Activated T-helper 1 cell treated with anti-CD3 and anti-CD28 coated beads, Interleukin-2, amount 50 U/mL, for 16 hours (primary cell): ENCODE results near the gene GNAI1.

Source experiments
- DNase-seq, 2 donors: peaks; one replicate each; pipeline ENCODE4 v3.0.0-alpha.2; 2020; ENCODE audit warnings: low read depth in 1 of 2, low spot score in 1 of 2

The GNAI1 gene

DNA sequence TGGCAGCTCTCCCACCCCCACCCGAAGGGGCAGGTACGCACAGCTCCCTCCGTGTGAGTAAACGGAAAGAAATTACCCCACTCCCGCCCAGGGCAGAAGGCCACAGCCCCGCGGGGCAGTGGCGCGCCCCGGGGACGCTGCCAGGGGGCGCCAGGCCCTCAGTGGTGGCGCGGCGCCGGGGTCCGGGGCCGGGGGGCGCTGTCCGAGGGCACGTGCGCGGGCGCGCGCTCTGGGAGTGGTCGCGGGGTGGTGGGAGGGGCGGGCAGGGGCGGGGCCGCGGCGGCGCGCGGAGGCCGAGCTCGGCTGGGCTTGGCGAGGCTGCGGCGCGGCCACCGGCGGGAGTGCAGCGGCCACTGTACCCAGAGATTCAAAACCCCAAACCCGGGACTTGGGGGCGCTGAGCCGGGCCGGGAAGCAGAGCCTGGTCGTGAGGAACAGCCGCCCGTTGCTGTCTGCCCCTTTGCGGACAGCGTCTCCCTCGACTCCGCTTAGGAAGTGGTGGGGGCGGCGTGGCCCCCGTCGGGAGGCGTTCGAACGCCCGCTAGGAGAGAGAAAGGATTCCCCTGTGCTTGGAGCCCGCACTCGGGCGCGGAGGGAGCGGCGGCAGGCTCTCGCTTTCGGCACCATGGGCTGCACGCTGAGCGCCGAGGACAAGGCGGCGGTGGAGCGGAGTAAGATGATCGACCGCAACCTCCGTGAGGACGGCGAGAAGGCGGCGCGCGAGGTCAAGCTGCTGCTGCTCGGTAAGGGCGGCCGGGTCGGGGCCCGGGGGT, at the start of gene GNAI1:
GNAI1 (plus strand) TSS at position 296 of the 773 bp plus-strand sequence; CDS start at position 626, 330 bp downstream.
- no peak for DNase-seq

DNA sequence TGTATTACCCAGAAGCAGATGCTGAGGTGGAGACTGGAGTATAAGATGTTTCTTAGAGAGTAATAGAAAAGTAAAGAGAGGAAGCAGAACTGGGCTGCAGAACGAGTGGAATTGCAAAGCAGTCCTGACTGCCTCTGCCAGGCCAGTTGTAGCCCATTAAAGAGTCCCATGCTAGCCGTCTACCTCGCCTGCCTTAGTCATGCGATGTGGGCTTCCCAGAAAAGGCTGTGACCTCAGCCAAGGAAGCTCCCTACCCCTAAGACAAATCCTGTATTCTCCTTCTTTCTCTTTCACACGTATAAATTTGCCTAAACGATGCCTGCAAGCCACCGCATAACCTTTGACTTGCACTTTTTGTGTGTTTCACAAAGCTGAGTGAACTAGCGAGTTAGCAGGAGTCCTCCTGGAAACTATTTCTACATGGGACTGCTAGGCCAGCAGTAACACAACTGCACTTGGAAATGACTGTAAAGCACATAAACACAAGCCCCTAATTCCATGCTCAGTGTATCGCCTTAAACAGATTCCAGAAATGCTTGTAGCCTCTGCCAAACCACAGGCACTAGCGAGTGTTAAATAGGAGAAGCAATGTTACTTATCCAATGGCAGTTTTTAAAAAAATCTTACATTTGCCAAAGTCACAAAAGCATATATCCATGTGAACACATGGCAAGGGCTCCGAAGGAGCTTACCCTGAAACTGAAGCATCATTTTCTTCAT, 47.4 kb upstream of the GNAI1 start:
- DNase-seq = no peak

GRCh38 chr7:80087771-80088170, 46.9 kb upstream of the GNAI1 start:
- DNase-seq = no peak

DNA sequence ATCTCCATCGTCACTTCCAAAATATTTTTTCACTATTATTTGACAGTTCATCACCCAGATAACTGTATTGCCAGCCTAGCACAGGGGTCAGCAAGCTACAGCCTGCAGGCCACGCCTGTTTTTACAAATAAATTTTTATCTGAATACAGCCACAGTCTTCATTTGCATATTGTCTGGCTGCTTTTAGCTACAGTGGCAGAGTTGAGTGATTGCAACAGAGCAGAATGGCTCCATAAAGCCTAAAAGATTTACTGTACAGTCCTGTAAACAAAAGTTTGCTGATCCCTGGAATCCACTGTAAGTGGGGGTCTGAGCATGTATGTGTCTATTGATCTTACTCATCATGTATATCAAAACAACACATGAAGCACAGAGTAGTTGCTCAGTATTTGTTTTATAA, 45.9 kb upstream of the GNAI1 start:
- no peak for DNase-seq

GRCh38 chr7:80089366-80089765, 45.3 kb upstream of the GNAI1 start:
- DNase-seq = no peak

GRCh38 chr7:80093349-80093748, 41.3 kb upstream of the GNAI1 start:
- no peak for DNase-seq

GRCh38 chr7:80095545-80095944, 39.1 kb upstream of the GNAI1 start:
- DNase-seq = no peak

DNA sequence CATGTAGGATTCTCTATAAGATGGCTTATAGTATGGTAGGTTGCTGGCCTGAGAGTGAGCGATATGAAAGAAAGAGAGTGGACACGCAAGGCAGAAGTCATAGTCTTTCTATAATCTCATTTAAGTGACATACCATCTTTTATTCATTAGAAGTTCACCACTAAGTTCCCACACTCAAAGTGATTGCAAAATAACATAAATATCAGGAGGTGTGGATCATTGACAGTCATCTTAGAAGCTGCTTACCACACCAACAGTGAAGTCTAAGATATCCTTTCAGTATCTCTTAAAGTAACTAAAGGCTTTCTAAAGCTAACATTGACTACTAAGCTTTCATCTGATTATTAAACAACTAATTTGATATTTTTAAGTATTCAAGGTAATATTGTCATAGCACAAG, 36.9 kb upstream of the GNAI1 start:
- DNase-seq = no peak

GRCh38 chr7:80098795-80099194, 35.8 kb upstream of the GNAI1 start:
- DNase-seq = no peak

DNA sequence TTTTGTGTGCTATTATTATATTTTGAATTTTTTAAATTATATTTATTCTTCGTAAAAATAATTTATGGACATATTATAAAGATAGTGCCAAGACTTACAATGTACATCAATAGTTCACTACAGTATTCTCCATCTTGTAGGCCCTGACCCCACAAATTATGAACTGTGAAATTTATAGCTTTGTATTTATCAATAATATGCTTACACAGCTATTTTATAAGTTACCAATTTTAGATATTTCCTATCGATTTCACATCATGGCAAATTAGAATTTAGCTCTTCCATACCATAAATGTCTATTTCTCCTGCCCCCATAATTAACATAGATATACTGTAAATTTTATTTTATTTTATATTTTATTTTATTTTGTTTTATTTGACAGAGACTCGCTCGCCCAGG, 34.4 kb upstream of the GNAI1 start:
- no peak for DNase-seq

- no peak for DNase-seq
Measured at GRCh38 chr7:80105701-80106408, 28.8 kb upstream of the GNAI1 start.

DNA sequence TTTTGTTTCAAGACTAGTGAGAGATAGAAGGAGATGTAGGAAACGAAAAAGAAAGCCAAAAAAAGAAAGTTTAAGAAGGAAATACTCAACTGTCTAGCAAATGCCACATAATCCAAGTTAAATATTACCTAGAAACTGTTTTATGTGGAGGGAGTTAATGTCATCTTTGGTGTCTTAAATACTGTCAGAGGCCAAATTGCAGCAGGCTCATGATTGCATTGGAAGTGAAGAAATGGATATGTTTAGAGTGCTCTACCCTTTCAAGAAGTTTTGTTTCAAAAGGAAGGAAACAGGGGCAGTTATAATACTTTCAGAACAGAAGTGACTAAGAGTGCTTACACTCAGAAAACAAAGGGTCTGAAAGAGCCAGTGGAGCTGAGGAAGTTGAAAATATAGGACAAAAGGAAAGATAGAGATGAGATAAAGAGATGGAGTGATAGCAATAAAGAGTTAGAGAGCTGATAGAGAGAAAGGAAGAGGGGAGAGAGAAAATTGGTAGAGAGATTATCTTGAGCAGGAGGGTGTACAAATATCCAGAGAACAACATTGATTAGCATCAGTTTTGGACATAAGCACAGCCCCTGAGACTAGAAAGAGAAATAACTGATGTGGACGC, 28.0 kb upstream of the GNAI1 start:
- no peak for DNase-seq

DNA sequence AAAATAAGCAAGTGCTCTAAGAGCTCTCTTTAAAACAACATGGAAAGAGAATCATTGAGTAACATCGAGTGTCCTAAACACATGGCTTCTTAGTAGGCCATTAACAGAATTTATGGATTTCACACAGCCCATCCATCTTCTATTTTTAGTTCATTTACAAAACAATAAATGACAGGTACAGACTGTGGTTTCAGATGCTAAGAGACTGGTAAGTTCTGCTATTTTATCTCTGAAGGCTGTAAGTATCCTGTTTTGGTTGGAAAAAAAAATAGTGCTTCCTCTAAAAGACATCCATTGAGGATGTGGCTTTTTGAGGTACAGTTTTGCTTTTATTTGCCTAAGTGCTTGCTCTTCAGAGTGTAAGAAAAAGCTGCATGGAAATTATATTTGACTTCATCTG, 27.4 kb upstream of the GNAI1 start:
- no peak for DNase-seq

DNA sequence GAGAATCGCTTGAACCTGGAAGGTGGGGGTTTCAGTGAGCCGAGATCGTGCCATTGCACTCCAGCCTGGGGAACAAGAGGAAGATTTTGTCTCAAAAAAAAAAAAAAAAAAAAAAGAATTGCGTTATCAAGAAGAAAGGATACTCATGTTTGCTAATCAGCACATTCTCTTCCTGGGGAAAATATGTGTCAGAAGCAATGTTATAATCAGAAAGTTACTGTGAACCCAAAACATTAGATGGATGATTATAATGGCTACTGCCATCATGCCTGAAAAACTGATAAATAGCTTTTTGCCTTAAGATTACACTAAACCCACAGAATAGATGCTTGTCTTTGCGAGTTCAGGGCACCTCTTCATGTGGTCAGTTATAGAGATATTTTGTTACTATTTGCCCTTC, 24.3 kb upstream of the GNAI1 start:
- no peak for DNase-seq

DNA sequence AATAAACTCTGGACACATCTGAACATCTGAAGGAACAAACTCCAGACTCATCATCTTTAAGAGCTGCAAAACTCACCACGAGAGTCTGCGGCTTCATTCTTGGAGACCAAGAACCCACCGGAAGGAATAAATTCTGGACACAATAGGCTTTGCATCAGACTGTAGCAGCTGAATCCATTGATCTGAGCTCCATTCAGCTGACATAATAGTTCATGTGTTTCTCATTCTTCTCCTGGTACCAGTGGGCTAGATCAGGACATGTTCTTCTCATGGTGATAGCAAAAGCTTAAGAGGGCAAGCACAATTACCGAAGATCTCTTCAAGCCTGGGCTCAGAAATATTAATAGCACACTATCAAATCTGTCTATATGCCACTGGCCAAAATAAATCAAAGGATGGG, 20.5 kb upstream of the GNAI1 start:
- no peak for DNase-seq

DNA sequence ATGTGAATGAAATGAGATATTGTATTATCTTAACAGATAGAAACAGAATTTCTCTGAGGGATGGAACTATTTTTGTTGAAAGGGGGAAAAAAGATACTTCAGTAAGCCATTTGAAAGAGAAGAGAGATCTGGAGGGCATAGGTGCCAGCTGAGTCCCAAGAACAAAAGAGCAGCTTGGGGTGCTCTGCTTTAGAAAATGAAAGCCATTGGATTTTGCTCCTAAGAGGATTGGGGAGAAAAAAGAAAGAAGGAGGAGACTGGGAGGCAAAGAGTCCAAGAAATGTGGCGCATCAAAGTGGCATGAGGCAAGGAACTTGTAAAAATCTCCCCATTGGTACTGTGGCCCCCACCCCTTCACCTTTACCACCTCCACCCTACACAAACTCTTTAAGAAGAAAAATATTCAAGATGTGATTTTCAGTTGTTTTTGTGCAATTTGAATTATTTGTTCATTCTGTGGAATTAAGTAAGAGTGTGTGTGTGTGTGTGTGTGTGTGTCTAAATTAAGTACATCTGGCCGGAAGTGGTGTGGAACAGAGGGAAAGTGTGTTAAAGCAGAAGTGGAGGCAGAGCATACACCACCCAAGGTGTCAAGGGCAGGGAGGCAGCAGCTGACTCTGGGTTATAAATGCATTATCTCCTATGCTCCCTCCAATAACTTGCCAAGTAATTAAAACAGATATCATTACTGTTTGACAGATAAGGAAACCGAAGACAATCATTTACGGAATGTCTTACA, 9.9 kb upstream of the GNAI1 start:
- DNase-seq = no peak

GRCh38 chr7:80127412-80128160, 7.0 kb upstream of the GNAI1 start:
- no peak for DNase-seq

GRCh38 chr7:80128918-80129317, 5.7 kb upstream of the GNAI1 start:
- DNase-seq = no peak

GRCh38 chr7:80129785-80130184, 4.8 kb upstream of the GNAI1 start:
- no peak for DNase-seq
